Esophagus muscularis mucosa (tissue), 3 donors: ENCODE data around the gene SPINK4.

ENCODE experiments used
- POLR2A ChIP-seq: fragments of 450-650 bp; IDR thresholded peaks from one replicate; pipeline ENCODE4 v1.6.1; 2017; ENCODE audit warnings: antibody characterized with exemption, moderate library complexity, mild to moderate bottlenecking, low read depth
- POLR2AphosphoS5 ChIP-seq, 2 donors: sonication (generic); formaldehyde crosslinking; IDR thresholded peaks; one replicate each; pipeline ENCODE4 v1.6.1; 2017; ENCODE audit warnings: antibody characterized with exemption in 2 of 2
- TF ChIP-seq, protein P1 (sequence below), 3 experiments: fragments of 200-600 bp in 2 of 3; fragments of 450-650 bp in 1 of 3; sonication (generic) in 2 of 3; IDR thresholded peaks; one replicate each; pipeline ENCODE4 v1.5.1; 2017 to 2019; ENCODE audit warnings: antibody characterized with exemption in 3 of 3, mild to moderate bottlenecking in 2 of 3, moderate library complexity in 1 of 3

DNA sequence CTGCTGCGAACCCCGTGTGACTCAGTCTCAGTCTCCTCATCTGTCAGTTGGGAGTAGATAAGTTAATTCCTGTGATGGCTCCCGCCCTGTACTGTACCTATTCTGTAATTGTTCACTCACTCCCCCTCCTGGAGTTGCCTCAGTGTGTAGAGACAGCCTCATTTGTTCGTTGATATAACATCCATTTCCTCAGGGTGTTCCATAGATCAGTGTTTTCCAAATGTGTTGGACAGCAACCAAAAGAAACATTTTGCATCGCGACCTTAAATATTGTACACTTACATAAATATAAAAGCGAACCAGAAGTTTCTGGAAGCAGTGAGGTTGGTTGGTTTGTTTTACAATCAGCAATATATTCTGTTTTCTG is 51.0 kb downstream of the SPINK4 start:
- TF ChIP-seq, protein P1, sequence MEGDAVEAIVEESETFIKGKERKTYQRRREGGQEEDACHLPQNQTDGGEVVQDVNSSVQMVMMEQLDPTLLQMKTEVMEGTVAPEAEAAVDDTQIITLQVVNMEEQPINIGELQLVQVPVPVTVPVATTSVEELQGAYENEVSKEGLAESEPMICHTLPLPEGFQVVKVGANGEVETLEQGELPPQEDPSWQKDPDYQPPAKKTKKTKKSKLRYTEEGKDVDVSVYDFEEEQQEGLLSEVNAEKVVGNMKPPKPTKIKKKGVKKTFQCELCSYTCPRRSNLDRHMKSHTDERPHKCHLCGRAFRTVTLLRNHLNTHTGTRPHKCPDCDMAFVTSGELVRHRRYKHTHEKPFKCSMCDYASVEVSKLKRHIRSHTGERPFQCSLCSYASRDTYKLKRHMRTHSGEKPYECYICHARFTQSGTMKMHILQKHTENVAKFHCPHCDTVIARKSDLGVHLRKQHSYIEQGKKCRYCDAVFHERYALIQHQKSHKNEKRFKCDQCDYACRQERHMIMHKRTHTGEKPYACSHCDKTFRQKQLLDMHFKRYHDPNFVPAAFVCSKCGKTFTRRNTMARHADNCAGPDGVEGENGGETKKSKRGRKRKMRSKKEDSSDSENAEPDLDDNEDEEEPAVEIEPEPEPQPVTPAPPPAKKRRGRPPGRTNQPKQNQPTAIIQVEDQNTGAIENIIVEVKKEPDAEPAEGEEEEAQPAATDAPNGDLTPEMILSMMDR (IDR thresholded peaks at IDR 0.05) = no peak
- no peak for TF ChIP-seq POLR2AphosphoS5 (IDR thresholded peaks at IDR 0.05)
- TF ChIP-seq POLR2A = no peak
